NB4 (cell line): ENCODE data around the gene INTS15.

Experiments used
- DNase-seq: peaks from one replicate; pipeline ENCODE4 v3.0.0; 2010; ENCODE audit warnings: low read depth
- H3K4me3 ChIP-seq: one replicate; pipeline ENCODE4 v1.5.1; 2011; ENCODE audit warnings: mild to moderate bottlenecking, low read depth, low read length, moderate library complexity
- MAX ChIP-seq: IDR thresholded peaks from 2 replicates; pipeline ENCODE4 v1.6.1; 2011; ENCODE audit warnings: low read depth, low read length
- MYC ChIP-seq: IDR thresholded peaks from 2 replicates; pipeline ENCODE4 v1.6.1; 2011; ENCODE audit warnings: low read depth, low read length
- POLR2A ChIP-seq: IDR thresholded peaks from 2 replicates; pipeline ENCODE4 v1.6.1; 2011; ENCODE audit warnings: mild to moderate bottlenecking; ENCODE audit not compliant: insufficient read length; ENCODE audit errors: extremely low read depth
- TF ChIP-seq, protein P1 (sequence below): IDR thresholded peaks from one replicate; pipeline ENCODE4 v1.5.1; 2012; ENCODE audit warnings: low read depth, low read length

Gene INTS15

GRCh38 chr7:6575281-6576023 lies 14.4 kb upstream of the INTS15 start:
- no peak for DNase-seq
- H3K4me3 ChIP-seq, result no peak overlapping the region
- no peak for TF ChIP-seq MAX
- TF ChIP-seq POLR2A, result no peak
- TF ChIP-seq, protein P1, sequence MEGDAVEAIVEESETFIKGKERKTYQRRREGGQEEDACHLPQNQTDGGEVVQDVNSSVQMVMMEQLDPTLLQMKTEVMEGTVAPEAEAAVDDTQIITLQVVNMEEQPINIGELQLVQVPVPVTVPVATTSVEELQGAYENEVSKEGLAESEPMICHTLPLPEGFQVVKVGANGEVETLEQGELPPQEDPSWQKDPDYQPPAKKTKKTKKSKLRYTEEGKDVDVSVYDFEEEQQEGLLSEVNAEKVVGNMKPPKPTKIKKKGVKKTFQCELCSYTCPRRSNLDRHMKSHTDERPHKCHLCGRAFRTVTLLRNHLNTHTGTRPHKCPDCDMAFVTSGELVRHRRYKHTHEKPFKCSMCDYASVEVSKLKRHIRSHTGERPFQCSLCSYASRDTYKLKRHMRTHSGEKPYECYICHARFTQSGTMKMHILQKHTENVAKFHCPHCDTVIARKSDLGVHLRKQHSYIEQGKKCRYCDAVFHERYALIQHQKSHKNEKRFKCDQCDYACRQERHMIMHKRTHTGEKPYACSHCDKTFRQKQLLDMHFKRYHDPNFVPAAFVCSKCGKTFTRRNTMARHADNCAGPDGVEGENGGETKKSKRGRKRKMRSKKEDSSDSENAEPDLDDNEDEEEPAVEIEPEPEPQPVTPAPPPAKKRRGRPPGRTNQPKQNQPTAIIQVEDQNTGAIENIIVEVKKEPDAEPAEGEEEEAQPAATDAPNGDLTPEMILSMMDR, result no peak
- no peak for TF ChIP-seq MYC

GRCh38 chr7:6576024-6576866 lies 13.6 kb upstream of the INTS15 start:
- TF ChIP-seq, protein P1, result no peak
- TF ChIP-seq MYC, result no peak
- TF ChIP-seq MAX, result no peak
- TF ChIP-seq POLR2A, result no peak
- peak overlapping the region; percentile 87 for H3K4me3 ChIP-seq
- DNase-seq, result peak; percentile 66

DNA sequence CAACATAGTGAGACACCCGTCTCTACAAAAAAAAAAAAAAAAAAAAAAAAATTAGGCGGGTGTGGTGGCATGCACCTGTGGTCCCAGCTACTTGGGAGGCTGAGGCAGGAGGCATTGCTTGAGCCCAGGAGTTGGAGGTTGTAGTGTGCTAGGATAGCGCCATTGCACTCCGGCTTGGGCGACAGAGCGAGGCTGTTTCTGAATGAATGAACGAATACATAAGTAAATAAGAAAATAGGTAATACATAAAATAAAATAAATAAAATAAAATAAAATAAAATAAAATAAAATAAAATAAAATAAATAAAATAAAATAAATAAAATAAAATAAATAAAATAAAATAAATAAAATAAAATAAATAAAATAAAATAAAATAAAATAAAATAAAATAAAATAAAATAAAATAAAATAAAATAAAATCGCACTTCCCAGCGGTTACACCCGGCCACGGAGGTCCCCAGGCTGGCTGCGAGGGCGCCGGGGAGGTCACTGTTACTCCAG lies 12.9 kb upstream of the INTS15 start:
- H3K4me3 ChIP-seq, result peak overlapping the region; percentile 87
- DNase-seq, result peak; percentile 52

GRCh38 chr7:6577369-6578113 lies 12.3 kb upstream of the INTS15 start, which contains the start of gene ZDHHC4:
TSS of gene ZDHHC4 (plus strand) at chr7:6577454. CDS start at chr7:6580562, 3,108 bp downstream.
- TF ChIP-seq POLR2A (peak; percentile 99), MAX (peak; percentile 80), MYC (peak; percentile 89)
- TF ChIP-seq, protein P1, result no peak
- H3K4me3 ChIP-seq, result peak within 1 kb of the TSS; percentile 87
- DNase-seq, result peak; percentile 99

- no peak for TF ChIP-seq POLR2A
- TF ChIP-seq, protein P1, result no peak
- no peak for TF ChIP-seq MAX
- TF ChIP-seq MYC, result no peak
- DNase-seq, result no peak
- peak overlapping the region; percentile 87 for H3K4me3 ChIP-seq
These were observed 11.4 kb upstream of the INTS15 start for GRCh38 chr7:6578114-6579084.
